HEK293 (cell line): ENCODE measurements around the gene ANO9.

Experiments
- KLF1 ChIP-seq: fragments of 450-650 bp; formaldehyde crosslinking; IDR thresholded peaks from 2 replicates; pipeline ENCODE4 v1.5.1; 2016; ENCODE audit warnings: missing biosample characterization, missing genetic modification characterization
- ZFP3 ChIP-seq: fragments of 450-650 bp; formaldehyde crosslinking; IDR thresholded peaks from 2 replicates; pipeline ENCODE4 v1.5.1; 2016; ENCODE audit warnings: low read depth, missing biosample characterization, missing genetic modification characterization
- ZNF239 ChIP-seq: fragments of 450-650 bp; formaldehyde crosslinking; IDR thresholded peaks from 2 replicates; pipeline ENCODE4 v1.5.1; 2016; ENCODE audit warnings: missing biosample characterization, missing genetic modification characterization
- ZNF501 ChIP-seq: fragments of 450-650 bp; formaldehyde crosslinking; IDR thresholded peaks from 2 replicates; pipeline ENCODE4 v1.5.1; 2016; ENCODE audit warnings: missing biosample characterization, missing genetic modification characterization
- ZNF549 ChIP-seq: fragments of 450-650 bp; IDR thresholded peaks from 2 replicates; pipeline ENCODE4 v1.5.1; 2018; ENCODE audit warnings: missing biosample characterization, missing genetic modification characterization, mild to moderate bottlenecking, inconsistent platforms, moderate library complexity
- ZNF670 ChIP-seq: fragments of 450-650 bp; formaldehyde crosslinking; IDR thresholded peaks from 2 replicates; pipeline ENCODE4 v1.5.1; 2016; ENCODE audit warnings: missing biosample characterization, missing genetic modification characterization, low read depth
- ZNF701 ChIP-seq: fragments of 450-650 bp; formaldehyde crosslinking; IDR thresholded peaks from 2 replicates; pipeline ENCODE4 v1.5.1; 2016; ENCODE audit warnings: missing biosample characterization, missing genetic modification characterization
- ZNF747 ChIP-seq: fragments of 450-650 bp; formaldehyde crosslinking; IDR thresholded peaks from 2 replicates; pipeline ENCODE4 v1.5.1; 2016; ENCODE audit warnings: missing biosample characterization, missing genetic modification characterization
- ZNF776 ChIP-seq: fragments of 450-650 bp; formaldehyde crosslinking; IDR thresholded peaks from 2 replicates; pipeline ENCODE4 v1.5.0; 2017; ENCODE audit warnings: missing biosample characterization, missing genetic modification characterization, borderline replicate concordance
- TF ChIP-seq, protein P1 (sequence below): fragments of 450-650 bp; formaldehyde crosslinking; IDR thresholded peaks from 2 replicates; pipeline ENCODE4 v1.5.1; 2016; ENCODE audit warnings: missing biosample characterization, missing genetic modification characterization
- TF ChIP-seq, protein P2 (sequence below): fragments of 450-650 bp; formaldehyde crosslinking; IDR thresholded peaks from 2 replicates; pipeline ENCODE4 v1.5.1; 2016; ENCODE audit warnings: missing biosample characterization, missing genetic modification characterization

DNA sequence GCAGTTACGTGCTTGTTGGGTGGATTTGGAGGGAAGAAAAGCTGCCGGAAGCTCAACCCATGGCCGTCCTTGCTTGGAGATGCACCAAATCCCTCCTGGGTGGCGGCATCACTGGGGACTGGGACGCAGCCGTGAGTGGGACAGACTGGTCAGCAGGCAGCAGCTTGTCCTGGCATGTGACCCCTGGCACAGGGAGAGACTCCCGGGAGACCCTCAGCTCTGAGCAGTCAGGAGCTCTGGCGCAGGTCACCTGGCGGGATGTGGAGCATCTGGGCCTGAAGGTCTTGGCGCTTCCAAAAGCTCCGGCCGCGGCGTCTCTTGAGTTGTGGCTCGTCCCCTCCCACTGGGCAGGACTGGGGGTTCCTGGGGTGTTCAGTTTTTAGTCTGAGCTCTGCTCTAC is 34.6 kb upstream of the ANO9 start:
- TF ChIP-seq, protein P1, sequence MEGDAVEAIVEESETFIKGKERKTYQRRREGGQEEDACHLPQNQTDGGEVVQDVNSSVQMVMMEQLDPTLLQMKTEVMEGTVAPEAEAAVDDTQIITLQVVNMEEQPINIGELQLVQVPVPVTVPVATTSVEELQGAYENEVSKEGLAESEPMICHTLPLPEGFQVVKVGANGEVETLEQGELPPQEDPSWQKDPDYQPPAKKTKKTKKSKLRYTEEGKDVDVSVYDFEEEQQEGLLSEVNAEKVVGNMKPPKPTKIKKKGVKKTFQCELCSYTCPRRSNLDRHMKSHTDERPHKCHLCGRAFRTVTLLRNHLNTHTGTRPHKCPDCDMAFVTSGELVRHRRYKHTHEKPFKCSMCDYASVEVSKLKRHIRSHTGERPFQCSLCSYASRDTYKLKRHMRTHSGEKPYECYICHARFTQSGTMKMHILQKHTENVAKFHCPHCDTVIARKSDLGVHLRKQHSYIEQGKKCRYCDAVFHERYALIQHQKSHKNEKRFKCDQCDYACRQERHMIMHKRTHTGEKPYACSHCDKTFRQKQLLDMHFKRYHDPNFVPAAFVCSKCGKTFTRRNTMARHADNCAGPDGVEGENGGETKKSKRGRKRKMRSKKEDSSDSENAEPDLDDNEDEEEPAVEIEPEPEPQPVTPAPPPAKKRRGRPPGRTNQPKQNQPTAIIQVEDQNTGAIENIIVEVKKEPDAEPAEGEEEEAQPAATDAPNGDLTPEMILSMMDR (tag by site-specific recombination), result no peak
- TF ChIP-seq ZNF239 (tag by site-specific recombination), result no peak
- TF ChIP-seq KLF1 (tag by site-specific recombination), result no peak
- TF ChIP-seq, protein P2, sequence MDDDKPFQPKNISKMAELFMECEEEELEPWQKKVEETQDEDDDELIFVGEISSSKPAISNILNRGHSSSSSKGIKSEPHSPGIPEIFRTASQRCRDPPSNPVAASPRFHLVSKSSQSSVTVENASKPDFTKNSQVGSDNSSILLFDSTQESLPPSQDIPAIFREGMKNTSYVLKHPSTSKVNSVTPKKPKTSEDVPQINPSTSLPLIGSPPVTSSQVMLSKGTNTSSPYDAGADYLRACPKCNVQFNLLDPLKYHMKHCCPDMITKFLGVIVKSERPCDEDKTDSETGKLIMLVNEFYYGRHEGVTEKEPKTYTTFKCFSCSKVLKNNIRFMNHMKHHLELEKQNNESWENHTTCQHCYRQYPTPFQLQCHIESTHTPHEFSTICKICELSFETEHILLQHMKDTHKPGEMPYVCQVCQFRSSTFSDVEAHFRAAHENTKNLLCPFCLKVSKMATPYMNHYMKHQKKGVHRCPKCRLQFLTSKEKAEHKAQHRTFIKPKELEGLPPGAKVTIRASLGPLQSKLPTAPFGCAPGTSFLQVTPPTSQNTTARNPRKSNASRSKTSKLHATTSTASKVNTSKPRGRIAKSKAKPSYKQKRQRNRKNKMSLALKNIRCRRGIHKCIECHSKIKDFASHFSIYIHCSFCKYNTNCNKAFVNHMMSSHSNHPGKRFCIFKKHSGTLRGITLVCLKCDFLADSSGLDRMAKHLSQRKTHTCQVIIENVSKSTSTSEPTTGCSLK (tag by site-specific recombination), result no peak
- no peak for TF ChIP-seq ZNF701 (tag by site-specific recombination)
- no peak for TF ChIP-seq ZNF501 (tag by site-specific recombination)
- no peak for TF ChIP-seq ZNF747
- no peak for TF ChIP-seq ZNF670 (tag by site-specific recombination)
- TF ChIP-seq ZNF776 (tag by site-specific recombination), result no peak
- TF ChIP-seq ZFP3 (tag by site-specific recombination), result no peak
- TF ChIP-seq ZNF549 (tag by site-specific recombination), result no peak
